Body of pancreas (tissue), 4 donors: ENCODE data around the gene ATOH8. TPM values are rescaled to one million over a fixed set of nuclear protein-coding genes. Genes with fewer than 3 reads are reported as not detected.

ENCODE experiments used
- ATAC-seq: fragments of 150-250 bp; one replicate; pipeline ENCODE4 v1.9.1; 2016
- DNase-seq, 4 donors: peaks; one replicate each; pipeline ENCODE4 v3.0.0-alpha.2; 2019
- H3K27ac ChIP-seq, 4 donors: fragments of 200-600 bp; sonication (generic); 1 replicate in 3 of 4; 2 replicates in 1 of 4; pipeline versions ENCODE4 v1.5.1 to v1.6.1; 2016 to 2019; ENCODE audit warnings: mild to moderate bottlenecking in 1 of 4, mixed read lengths in 1 of 4, moderate library complexity in 1 of 4
- H3K27me3 ChIP-seq, 2 donors: fragments of 200-600 bp; sonication (generic); one replicate each; pipeline ENCODE4 v1.6.0; 2016; ENCODE audit warnings: mild to moderate bottlenecking in 1 of 2
- H3K36me3 ChIP-seq, 2 donors: fragments of 200-600 bp; sonication (generic); replicated peaks in 1 of 2; 2 replicates each; pipeline ENCODE4 v1.5.1; 2016; ENCODE audit warnings: low read depth in 2 of 2; ENCODE audit not compliant: insufficient read depth in 1 of 2
- H3K4me1 ChIP-seq: fragments of 200-600 bp; sonication (generic); one replicate; pipeline ENCODE4 v1.6.0; 2016
- H3K4me3 ChIP-seq, 2 donors: fragments of 200-600 bp; sonication (generic); 1 replicate in 1 of 2; 2 replicates in 1 of 2; pipeline ENCODE4 v1.5.1; 2016 to 2019
- H3K9me3 ChIP-seq, 3 donors: fragments of 200-600 bp; sonication (generic); 1 replicate in 2 of 3; 2 replicates in 1 of 3; pipeline ENCODE4 v1.5.1; 2016
- POLR2A ChIP-seq, 3 donors: fragments of 450-650 bp; IDR thresholded peaks; one replicate each; pipeline ENCODE4 v1.6.1; 2016; ENCODE audit warnings: antibody characterized with exemption in 3 of 3, mild to moderate bottlenecking in 2 of 3
- WGBS, 2 donors: methylation state at CpG; one replicate each; pipeline ENCODE4 v1.1.5; 2017; 5-methylcytosine and 5-hydroxymethylcytosine counted together
- intact Hi-C: fragments of 100-400 bp; cut with DNase I; formaldehyde crosslinking; loops from one replicate; pipeline ENCODE4 v1.15.1; 2023
- total RNA-seq, 2 donors: library from RNA; depleted of rRNA; stranded (reverse); fragments of >200 nt; gene quantifications; one replicate each; pipeline ENCODE4 v1.1.0, GENCODE V29; 2016
- TF ChIP-seq, protein P1 (sequence below), 7 experiments: fragments of 450-650 bp in 4 of 7; fragments of 200-600 bp in 3 of 7; sonication (generic) in 3 of 7; IDR thresholded peaks; one replicate each; pipeline ENCODE4 v1.5.1; 2016 to 2019; ENCODE audit warnings: antibody characterized with exemption in 7 of 7

The ATOH8 gene
- total RNA-seq, 2 donors from 2014 or later: 12.9 to 14.5 TPM

GRCh38 chr2:85793584-85793983 lies 39.8 kb downstream of the ATOH8 start:
- TF ChIP-seq, protein P1, sequence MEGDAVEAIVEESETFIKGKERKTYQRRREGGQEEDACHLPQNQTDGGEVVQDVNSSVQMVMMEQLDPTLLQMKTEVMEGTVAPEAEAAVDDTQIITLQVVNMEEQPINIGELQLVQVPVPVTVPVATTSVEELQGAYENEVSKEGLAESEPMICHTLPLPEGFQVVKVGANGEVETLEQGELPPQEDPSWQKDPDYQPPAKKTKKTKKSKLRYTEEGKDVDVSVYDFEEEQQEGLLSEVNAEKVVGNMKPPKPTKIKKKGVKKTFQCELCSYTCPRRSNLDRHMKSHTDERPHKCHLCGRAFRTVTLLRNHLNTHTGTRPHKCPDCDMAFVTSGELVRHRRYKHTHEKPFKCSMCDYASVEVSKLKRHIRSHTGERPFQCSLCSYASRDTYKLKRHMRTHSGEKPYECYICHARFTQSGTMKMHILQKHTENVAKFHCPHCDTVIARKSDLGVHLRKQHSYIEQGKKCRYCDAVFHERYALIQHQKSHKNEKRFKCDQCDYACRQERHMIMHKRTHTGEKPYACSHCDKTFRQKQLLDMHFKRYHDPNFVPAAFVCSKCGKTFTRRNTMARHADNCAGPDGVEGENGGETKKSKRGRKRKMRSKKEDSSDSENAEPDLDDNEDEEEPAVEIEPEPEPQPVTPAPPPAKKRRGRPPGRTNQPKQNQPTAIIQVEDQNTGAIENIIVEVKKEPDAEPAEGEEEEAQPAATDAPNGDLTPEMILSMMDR (IDR thresholded peaks at IDR 0.05): no peak
- TF ChIP-seq POLR2A (IDR thresholded peaks at IDR 0.05): no peak
- H3K9me3 ChIP-seq: no peaks in the 10 kb centered on the region
- H3K27ac ChIP-seq: peak overlapping the region in 1 of 4 donors; percentile 7
- H3K4me1 ChIP-seq: peaks cover 29% of the 10 kb centered on the region
- no peaks in the 10 kb centered on the region for H3K27me3 ChIP-seq
- H3K36me3 ChIP-seq: no peaks in the 10 kb centered on the region
- 74 to 91% methylated on average over 4 of the region's 4 CpGs for WGBS, 2 donors
- DNase-seq (no peak), ATAC-seq (no peak)
- intact Hi-C loops: no loop called here
- H3K4me3 ChIP-seq: no peak overlapping the region

DNA sequence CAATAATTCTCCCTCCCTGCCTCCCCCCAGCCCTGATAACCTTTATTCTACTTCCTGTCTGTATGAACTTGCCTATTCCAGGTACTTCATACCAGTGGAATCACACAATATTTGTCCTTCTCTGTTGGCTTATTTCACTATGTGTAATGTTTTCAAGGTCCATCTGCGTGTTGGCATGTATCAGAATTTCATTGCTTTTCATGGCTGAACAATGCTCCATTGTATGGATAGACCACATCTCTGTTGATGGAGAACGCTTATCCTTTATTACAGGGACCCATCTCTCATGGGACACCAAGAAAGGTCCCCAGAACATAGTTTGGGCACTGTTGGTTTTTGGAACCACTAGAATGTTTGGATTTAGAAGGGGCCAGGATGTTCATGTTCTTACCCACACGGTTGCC lies 40.2 kb downstream of the ATOH8 start:
- intact Hi-C loops: no loop called here
- Histone ChIP-seq H3K4me1 (peaks cover 29% of the 10 kb centered on the region), H3K27me3 (no peaks in the 10 kb centered on the region), H3K9me3 (no peaks in the 10 kb centered on the region), H3K27ac (peak overlapping the region in 1 of 4 donors; percentile 7), H3K36me3 (no peaks in the 10 kb centered on the region), H3K4me3 (no peak overlapping the region)
- no peak for DNase-seq
- 54 to 72% methylated on average over 3 of the region's 3 CpGs for WGBS, 2 donors
- no peak for ATAC-seq
- TF ChIP-seq, protein P1 (IDR thresholded peaks at IDR 0.05): no peak
- no peak for TF ChIP-seq POLR2A (IDR thresholded peaks at IDR 0.05)

GRCh38 chr2:85794491-85795121 lies 40.8 kb downstream of the ATOH8 start:
- H3K27me3 ChIP-seq: no peaks in the 10 kb centered on the region
- TF ChIP-seq POLR2A (IDR thresholded peaks at IDR 0.05): no peak
- TF ChIP-seq, protein P1 (IDR thresholded peaks at IDR 0.05): no peak
- no peak overlapping the region for H3K4me3 ChIP-seq
- peak in 1 of 4 donors; percentile 36 for DNase-seq
- H3K27ac ChIP-seq: peak overlapping the region in 1 of 4 donors; percentile 7
- intact Hi-C loops: no loop called here
- H3K9me3 ChIP-seq: no peaks in the 10 kb centered on the region
- H3K36me3 ChIP-seq: no peaks in the 10 kb centered on the region
- H3K4me1 ChIP-seq: peaks cover 29% of the 10 kb centered on the region
- ATAC-seq: no peak
- WGBS, 2 donors: 62 to 70% methylated on average over 9 to 14 of the region's 14 CpGs

- intact Hi-C loops: no loop called here
- DNase-seq (no peak), ATAC-seq (no peak)
- 78 to 89% methylated on average over 14 to 20 of the region's 20 CpGs for WGBS, 2 donors
- Histone ChIP-seq H3K4me3 (no peak overlapping the region), H3K27me3 (no peaks in the 10 kb centered on the region), H3K27ac (no peak overlapping the region), H3K9me3 (no peaks in the 10 kb centered on the region), H3K36me3 (no peaks in the 10 kb centered on the region), H3K4me1 (peaks cover 29% of the 10 kb centered on the region)
- TF ChIP-seq, protein P1 (IDR thresholded peaks at IDR 0.05): no peak
- TF ChIP-seq POLR2A (IDR thresholded peaks at IDR 0.05): no peak
Measured at GRCh38 chr2:85795331-85796045, 41.7 kb downstream of the ATOH8 start.

DNA sequence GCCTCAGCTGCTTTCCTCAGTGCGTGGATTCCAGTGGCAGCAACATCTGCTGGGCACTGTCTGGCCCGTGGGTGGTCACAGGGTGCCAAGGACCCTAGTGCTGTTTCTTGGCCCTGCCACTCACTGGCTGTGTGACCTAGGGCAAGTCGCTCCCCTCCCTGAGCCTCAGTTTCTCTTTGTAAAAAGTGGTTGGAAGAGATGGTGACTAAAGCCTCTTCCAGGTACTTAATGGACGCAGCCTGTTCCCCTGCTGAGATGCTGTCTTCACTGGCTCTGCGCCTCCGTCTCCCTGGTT lies 42.2 kb downstream of the ATOH8 start:
- TF ChIP-seq POLR2A (IDR thresholded peaks at IDR 0.05): no peak
- TF ChIP-seq, protein P1 (IDR thresholded peaks at IDR 0.05): no peak
- DNase-seq: no peak
- no peaks in the 10 kb centered on the region for H3K27me3 ChIP-seq
- no peaks in the 10 kb centered on the region for H3K9me3 ChIP-seq
- peaks cover 29% of the 10 kb centered on the region for H3K4me1 ChIP-seq
- H3K27ac ChIP-seq: no peak overlapping the region
- no peaks in the 10 kb centered on the region for H3K36me3 ChIP-seq
- intact Hi-C loops: no loop called here
- 81 to 87% methylated on average over 6 of the region's 6 CpGs for whole genome bisulfite sequencing, 2 donors
- no peak for ATAC-seq
- no peak overlapping the region for H3K4me3 ChIP-seq
